Effector CD8-positive, alpha-beta T cell (primary cell): Measurements from ENCODE around the gene FAM124A.

ENCODE experiments used
- DNase-seq: peaks from one replicate; lab custom pipeline; 2025; lab: John Stamatoyannopoulos, UW

Gene FAM124A

DNA sequence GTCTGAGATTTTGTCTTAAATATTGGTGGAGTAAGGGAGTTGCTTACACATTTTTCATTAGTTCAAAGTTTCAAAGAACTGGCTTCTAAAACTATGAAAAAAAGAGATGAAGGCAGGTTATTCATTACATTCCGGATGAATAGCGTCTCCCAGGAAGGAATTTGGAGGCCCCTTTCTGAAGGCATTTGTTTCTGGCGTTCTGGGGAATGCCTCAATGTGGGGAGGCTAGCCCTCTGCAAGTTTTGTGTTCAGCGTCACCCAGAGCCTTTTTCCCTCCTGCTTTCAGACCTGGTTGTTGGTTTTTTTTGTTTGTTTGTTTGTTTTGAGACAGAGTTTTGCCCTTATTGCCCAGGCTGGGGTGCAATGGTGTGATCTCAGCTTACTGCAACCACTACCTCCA is 21.0 kb downstream of the FAM124A start:
- no peak for DNase-seq

DNA sequence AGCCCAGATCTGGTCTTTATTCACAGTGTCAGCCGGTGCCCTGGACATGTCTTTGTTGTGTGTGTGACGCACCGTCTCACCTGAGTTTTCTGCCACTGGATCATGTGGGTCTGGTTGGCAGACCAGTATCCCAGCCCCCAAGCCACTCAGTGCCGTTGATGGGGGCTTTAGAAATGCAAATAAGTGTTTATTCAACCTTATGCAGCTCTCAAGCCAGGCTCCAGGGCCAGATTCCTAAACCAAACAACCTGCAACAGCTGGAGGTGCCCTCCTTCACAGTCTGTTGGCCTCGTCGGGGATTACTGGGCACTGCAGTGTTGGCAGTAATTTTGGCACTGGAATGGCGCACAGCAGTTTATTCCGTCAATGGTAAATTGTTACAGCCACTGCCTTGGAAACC is 21.6 kb downstream of the FAM124A start:
- DNase-seq: no peak

GRCh38 chr13:51244637-51245405 is 22.6 kb downstream of the FAM124A start:
- no peak for DNase-seq

GRCh38 chr13:51245583-51245982 is 23.4 kb downstream of the FAM124A start:
- no peak for DNase-seq

DNA sequence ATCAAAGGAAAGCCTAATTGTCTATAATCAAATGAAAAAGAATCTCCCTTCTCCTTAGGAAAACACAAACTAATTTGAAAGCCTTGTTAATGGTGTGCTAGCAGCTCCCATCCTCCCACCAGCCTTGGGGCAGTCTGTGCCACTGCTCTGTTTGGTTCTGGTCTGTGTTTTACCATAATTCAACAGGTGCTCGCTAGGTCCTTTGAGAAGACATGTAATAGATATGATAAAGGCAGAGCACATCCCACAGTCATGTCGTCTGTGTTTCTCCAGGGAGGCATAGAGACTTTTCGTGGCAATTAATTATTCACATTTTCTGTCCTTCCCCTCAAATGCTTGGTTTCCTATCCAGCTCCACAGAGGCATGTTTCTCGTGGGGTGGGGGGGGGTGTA is 23.8 kb downstream of the FAM124A start:
- no peak for DNase-seq

DNA sequence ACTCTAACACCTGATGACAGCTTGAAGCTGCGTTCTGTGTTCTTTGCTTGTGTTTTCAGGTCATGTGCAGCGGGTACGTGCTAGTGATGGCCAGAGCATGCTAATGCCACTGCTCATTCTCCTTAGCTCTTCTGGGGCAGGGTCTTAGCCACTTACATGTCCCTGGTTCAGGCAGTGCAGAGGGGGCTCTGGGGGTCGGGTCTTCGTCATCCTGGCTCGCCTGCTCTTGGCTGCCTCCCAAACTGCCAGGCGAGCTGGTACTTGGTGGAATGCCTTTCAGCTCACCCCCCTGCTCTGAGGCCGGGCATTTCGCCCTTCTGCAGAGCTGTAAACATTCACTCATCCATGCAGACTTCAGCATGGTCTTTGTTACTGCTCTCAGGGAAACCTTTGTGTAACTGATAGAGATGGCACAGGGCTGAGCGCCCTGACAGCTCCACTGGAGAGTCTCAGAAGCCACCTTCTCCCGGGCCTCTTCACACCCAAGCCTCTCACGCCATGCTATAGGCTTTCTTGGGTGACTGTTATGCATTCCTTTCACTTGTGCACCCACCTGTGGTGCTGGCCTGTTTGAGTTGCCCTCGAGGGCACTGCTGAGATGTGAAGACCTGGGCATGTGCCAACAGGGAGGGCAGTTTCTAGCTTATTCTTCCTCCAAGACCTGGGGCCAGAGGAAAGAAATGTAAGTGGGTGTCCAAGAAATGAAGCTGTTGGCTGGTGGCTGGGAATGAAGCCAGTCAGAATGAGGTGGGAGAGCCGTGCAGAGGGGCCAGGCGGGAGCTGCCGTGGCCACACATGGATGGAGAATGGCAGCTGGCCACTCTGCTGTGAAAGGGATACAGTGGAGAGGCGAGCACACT is 24.4 kb downstream of the FAM124A start:
- no peak for DNase-seq

DNA sequence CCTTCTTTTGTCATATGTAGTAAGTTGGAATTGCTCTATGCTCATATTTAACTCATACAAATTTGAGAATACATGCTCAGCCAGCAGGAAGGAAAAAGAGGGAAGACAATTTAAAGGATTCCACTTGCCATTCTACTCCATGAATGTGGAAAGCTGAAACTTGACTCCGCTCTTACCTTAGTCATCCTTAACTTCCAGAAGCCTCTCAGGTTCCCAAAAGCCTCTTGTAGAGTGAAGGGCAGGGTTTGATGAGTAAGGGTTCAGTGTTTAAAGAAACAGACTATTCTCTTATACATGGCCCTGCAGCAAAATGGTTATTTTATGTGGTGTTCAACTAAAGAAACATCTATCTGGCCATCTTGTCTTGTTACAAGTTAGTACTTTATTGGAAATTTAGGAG is 27.1 kb downstream of the FAM124A start:
- DNase-seq: no peak

GRCh38 chr13:51249770-51250741 is 27.9 kb downstream of the FAM124A start:
- no peak for DNase-seq

DNA sequence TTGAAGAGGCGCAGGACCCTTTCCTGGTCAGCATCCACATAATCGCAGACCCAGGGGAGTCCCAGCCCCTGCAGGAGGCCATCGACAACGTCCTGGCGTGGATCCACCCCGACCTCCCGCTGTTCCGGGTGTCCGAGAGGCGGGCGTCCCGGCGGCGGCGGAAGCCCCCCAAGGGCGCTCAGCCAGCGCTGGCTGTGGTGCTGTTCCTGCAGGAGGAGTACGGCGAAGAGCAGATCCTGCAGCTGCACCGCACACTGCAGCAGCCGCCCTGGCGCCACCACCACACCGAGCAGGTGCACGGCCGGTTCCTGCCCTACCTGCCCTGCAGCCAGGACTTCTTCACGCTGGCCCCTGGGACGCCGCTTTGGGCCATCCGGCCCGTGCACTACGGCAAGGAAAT is 29.3 kb downstream of the FAM124A start:
- DNase-seq: no peak

GRCh38 chr13:51252954-51253532 is 30.8 kb downstream of the FAM124A start:
- DNase-seq: no peak

- no peak for DNase-seq
Measured at GRCh38 chr13:51255556-51255955, 33.4 kb downstream of the FAM124A start.

DNA sequence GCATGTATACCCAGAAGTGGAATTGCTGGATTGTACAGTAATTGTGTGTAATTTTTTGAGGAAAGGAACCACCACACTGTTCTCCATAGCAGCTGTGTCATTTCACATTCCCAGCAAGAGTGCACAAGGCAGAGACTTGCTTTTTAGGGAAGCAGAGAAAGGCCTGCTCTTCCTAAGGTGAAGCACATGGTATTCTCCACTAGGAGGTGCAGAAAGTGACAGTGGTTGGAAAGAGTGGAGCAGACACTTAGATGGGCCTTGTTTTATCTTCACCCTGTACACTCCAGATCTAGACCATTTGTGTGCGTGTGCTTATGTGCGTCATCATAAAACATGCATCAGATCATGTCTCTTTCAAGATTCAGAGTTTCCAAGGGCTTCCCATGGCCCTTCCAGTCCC is 35.0 kb downstream of the FAM124A start:
- DNase-seq: no peak

DNA sequence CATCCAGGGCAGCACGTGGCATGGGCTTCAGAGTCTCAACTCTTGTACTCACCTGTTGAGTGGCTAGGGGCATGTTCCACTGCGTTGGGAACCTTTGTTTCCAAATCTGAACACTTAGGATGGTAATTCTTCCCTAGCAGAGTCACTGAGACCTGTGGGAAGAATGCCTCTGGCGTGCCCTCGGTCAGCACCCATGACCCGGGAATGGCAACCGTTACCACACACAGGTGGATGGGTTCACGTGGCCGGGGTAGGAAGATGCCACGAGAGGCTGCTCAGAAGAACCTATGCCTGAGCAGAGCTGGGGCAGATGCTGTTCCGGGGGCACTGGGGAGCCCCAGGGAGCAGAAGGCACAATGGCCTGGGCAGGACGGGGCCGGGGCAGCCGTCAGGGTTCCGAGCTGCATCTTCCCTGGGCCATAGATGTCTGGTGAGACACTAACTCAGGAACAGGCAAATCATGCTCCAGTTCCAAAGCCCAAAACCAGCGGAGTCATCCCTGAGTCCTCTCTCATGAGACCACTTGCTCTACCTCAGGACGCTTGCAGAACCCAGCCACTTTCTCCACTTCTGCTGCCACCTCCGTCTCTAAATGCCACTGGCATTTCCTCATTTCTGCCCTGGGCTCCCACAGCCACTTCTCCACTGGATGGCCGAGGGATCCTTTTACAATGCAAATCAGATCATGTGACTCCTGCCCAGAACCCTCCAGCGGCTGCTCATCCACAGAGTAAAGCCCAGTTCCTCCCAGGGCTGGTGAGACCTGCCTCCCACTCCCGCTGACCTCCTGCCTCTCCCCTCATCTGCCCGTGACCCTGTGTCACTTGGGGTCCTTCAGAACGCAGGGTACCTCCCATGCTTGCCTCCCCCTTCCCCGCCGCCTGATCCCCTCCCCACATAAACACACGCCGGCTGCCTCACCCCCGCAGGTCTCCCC is 36.7 kb downstream of the FAM124A start:
- no peak for DNase-seq

GRCh38 chr13:51260154-51260553 is 38.0 kb downstream of the FAM124A start:
- no peak for DNase-seq

GRCh38 chr13:51261610-51262249 is 39.5 kb downstream of the FAM124A start:
- no peak for DNase-seq

DNA sequence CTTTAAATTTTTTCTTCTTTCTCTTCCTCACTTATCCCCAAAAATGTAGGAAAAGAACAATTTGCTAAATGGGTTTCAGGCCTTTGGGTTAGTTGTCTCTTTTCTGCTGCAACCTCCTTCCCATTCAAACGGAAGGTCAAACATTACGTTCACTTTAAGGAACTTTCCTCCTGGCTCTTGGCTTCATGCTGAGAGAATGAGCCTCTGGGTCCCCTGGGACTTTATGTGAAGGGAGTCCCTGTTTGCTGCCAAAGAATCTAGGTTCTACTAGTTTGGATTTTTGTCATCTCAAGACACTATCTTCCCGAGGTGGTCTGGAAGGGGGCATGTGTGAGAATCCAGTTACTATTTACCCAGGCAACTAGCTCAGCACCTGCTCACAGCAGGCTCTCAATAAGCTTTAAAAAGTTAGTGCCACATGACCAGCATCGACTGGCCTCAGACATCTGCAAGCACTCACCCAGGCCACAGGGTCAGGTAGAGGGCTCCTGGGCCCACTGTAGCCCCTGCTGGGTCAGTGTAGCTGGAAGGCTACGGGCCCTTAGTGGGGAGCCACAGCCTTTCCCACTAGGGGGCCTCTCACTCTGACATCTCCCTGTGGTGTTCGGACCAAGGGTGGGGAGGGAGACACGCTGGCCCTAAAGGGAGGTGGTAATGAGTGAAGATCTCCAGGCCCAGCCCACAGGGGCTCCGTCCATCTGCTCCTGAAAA is 40.5 kb downstream of the FAM124A start:
- no peak for DNase-seq

DNA sequence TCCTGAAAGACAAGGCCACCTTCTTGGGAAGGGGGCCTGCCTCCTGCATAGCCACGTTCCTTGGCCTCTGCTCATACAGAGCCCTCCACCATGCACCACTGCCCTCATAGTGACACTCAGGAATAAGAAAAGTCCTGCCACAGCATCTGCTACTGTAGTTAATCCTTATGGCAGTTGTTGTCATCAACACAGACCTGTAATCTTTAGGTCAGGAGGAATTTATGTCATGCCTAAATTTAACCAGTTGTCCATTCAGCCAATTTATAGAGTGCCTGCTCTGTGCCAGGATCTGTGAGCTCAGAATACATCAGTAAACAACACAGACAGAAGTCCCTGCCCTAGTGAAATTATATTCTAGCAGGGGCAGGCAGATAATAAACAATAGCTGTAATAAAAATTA is 44.4 kb downstream of the FAM124A start:
- DNase-seq: no peak

- DNase-seq: no peak
Measured at GRCh38 chr13:51267622-51268021, 45.4 kb downstream of the FAM124A start.

DNA sequence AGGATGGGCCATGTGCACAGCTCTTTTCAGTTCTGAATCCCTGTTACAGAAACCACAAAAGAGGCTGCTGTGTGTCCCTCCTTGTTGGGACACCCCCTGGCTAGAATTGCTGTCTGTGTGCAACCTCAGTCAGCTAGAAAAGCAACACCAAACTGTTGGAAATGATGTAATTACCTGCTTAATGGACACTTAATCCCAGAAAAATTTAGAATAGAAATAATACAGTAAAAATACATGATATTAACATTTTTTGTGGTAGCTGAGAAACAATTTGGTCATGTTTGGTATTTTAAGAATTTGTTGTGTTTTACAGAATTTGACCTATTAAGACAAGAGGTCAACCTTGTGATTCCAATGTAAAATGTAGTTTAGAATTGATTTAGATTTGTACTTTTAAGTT is 46.8 kb downstream of the FAM124A start:
- DNase-seq: no peak
